HL-60 (cell line): ENCODE data around the gene NETO2.

ENCODE experiments used
- POLR2AphosphoS5 ChIP-seq: IDR thresholded peaks from 2 replicates; pipeline ENCODE4 v1.6.1; 2012; ENCODE audit warnings: low read depth
- SPI1 ChIP-seq: IDR thresholded peaks from 2 replicates; pipeline ENCODE4 v1.6.1; 2012; ENCODE audit warnings: low read depth, mild to moderate bottlenecking, borderline replicate concordance
- TF ChIP-seq, protein P1 (sequence below): IDR thresholded peaks from 2 replicates; pipeline ENCODE4 v1.6.1; 2012; ENCODE audit warnings: low read depth; ENCODE audit not compliant: insufficient replicate concordance
- TF ChIP-seq, protein P2 (sequence below): IDR thresholded peaks from one replicate; pipeline ENCODE4 v1.5.1; 2011; ENCODE audit warnings: low read length, control low read depth, inconsistent platforms; ENCODE audit not compliant: insufficient read depth

DNA sequence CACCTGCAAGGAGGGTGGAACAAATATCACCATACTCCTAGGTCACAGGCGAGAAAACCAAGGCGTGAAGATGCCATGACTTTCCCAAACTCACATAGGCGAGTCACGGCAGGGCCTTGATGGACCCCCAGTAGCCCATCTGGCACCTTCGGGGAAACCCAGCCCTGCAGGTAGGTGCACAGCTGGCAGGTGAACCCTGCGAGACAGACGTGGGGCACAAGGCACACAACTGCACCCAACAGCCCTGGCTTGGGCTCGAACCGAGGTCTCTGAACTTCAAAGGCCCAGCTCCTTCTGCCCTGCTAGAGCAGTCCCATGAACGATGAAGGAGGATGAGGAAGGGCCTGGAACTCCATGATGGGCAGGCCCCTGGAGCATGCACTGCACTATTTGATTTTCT lies 92.7 kb downstream of the NETO2 start:
- no peak for TF ChIP-seq POLR2AphosphoS5
- TF ChIP-seq, protein P1, sequence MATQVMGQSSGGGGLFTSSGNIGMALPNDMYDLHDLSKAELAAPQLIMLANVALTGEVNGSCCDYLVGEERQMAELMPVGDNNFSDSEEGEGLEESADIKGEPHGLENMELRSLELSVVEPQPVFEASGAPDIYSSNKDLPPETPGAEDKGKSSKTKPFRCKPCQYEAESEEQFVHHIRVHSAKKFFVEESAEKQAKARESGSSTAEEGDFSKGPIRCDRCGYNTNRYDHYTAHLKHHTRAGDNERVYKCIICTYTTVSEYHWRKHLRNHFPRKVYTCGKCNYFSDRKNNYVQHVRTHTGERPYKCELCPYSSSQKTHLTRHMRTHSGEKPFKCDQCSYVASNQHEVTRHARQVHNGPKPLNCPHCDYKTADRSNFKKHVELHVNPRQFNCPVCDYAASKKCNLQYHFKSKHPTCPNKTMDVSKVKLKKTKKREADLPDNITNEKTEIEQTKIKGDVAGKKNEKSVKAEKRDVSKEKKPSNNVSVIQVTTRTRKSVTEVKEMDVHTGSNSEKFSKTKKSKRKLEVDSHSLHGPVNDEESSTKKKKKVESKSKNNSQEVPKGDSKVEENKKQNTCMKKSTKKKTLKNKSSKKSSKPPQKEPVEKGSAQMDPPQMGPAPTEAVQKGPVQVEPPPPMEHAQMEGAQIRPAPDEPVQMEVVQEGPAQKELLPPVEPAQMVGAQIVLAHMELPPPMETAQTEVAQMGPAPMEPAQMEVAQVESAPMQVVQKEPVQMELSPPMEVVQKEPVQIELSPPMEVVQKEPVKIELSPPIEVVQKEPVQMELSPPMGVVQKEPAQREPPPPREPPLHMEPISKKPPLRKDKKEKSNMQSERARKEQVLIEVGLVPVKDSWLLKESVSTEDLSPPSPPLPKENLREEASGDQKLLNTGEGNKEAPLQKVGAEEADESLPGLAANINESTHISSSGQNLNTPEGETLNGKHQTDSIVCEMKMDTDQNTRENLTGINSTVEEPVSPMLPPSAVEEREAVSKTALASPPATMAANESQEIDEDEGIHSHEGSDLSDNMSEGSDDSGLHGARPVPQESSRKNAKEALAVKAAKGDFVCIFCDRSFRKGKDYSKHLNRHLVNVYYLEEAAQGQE: no peak
- TF ChIP-seq, protein P2, sequence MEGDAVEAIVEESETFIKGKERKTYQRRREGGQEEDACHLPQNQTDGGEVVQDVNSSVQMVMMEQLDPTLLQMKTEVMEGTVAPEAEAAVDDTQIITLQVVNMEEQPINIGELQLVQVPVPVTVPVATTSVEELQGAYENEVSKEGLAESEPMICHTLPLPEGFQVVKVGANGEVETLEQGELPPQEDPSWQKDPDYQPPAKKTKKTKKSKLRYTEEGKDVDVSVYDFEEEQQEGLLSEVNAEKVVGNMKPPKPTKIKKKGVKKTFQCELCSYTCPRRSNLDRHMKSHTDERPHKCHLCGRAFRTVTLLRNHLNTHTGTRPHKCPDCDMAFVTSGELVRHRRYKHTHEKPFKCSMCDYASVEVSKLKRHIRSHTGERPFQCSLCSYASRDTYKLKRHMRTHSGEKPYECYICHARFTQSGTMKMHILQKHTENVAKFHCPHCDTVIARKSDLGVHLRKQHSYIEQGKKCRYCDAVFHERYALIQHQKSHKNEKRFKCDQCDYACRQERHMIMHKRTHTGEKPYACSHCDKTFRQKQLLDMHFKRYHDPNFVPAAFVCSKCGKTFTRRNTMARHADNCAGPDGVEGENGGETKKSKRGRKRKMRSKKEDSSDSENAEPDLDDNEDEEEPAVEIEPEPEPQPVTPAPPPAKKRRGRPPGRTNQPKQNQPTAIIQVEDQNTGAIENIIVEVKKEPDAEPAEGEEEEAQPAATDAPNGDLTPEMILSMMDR: no peak
- TF ChIP-seq SPI1: no peak
